IMR-90 (cell line): Measurements from ENCODE around the gene PIK3CA. TPM values are rescaled to one million over a fixed set of nuclear protein-coding genes. Genes with fewer than 3 reads are reported as not detected.

Source experiments
- ATAC-seq: fragments of 200-7000 bp; cut with Tn5 transposase; 2 replicates; pipeline ENCODE4 v1.9.1; 2020; ENCODE audit warnings: low read depth, mild to moderate bottlenecking, moderate library complexity
- BruUV-seq: library from RNA; stranded (reverse); fragments of 400-500 nt; replicated peaks from 2 replicates; lab custom pipeline; 2021; lab: Mats Ljungman, UMichigan
- CTCF ChIA-PET: fragments of 300-600 bp; formaldehyde crosslinking; extraction: SDS; loops from one replicate; lab custom pipeline; 2021; ENCODE audit warnings: antibody characterized with exemption; lab: Yijun Ruan, JAX
- POLR2A ChIA-PET: fragments of 300-600 bp; sonication (Branson Sonifier 250); formaldehyde crosslinking; loops from one replicate; lab custom pipeline; 2022; ENCODE audit warnings: antibody characterized with exemption; ENCODE audit not compliant: unreplicated experiment; lab: Charles Lee
- DNase-seq: peaks from one replicate; pipeline ENCODE4 v3.0.0; 2013
- H2AFZ ChIP-seq: replicated peaks from 2 replicates; pipeline ENCODE3; 2013; ENCODE audit warnings: low read length, mild to moderate bottlenecking; ENCODE audit not compliant: poor library complexity
- H2AK5ac ChIP-seq: 2 replicates; pipeline ENCODE4 v1.6.1; 2013; ENCODE audit warnings: low read depth, low read length, inconsistent platforms
- H2AK9ac ChIP-seq: replicated peaks from 2 replicates; pipeline ENCODE3; 2013; ENCODE audit warnings: mild to moderate bottlenecking, low read depth, low read length, moderate library complexity; ENCODE audit not compliant: poor library complexity
- H2BK120ac ChIP-seq: 2 replicates; pipeline ENCODE4 v1.6.1; 2013; ENCODE audit warnings: low read depth, low read length, inconsistent platforms
- H2BK15ac ChIP-seq: 3 replicates; pipeline ENCODE4 v1.6.1; 2013; ENCODE audit warnings: low read depth, low read length, inconsistent platforms
- H2BK20ac ChIP-seq: 2 replicates; pipeline ENCODE4 v1.6.1; 2013; ENCODE audit warnings: low read depth, mild to moderate bottlenecking, inconsistent platforms, low read length, moderate library complexity
- H2BK5ac ChIP-seq: 2 replicates; pipeline ENCODE4 v1.6.1; 2013; ENCODE audit warnings: mild to moderate bottlenecking, low read depth, low read length, inconsistent platforms; ENCODE audit not compliant: poor library complexity, severe bottlenecking
- H3K14ac ChIP-seq: replicated peaks from 2 replicates; pipeline ENCODE4 v1.6.1; 2013; ENCODE audit warnings: low read depth, low read length, inconsistent platforms
- H3K18ac ChIP-seq: 2 replicates; pipeline ENCODE4 v1.6.1; 2013; ENCODE audit warnings: low read depth, low read length, control low read depth
- H3K23ac ChIP-seq: 2 replicates; pipeline ENCODE4 v1.6.1; 2013; ENCODE audit warnings: low read depth, low read length, inconsistent platforms
- H3K27ac ChIP-seq: 2 replicates; pipeline ENCODE4 v1.5.1; 2013; ENCODE audit warnings: mild to moderate bottlenecking, control low read depth, low read length; ENCODE audit not compliant: insufficient read depth
- H3K27me3 ChIP-seq: 2 replicates; pipeline ENCODE4 v1.6.1; 2013; ENCODE audit warnings: low read length; ENCODE audit not compliant: control insufficient read depth, insufficient read depth
- H3K36me3 ChIP-seq: 2 replicates; pipeline ENCODE4 v1.6.1; 2013; ENCODE audit warnings: low read length, mixed read lengths; ENCODE audit not compliant: control insufficient read depth, insufficient read depth
- H3K4ac ChIP-seq: 2 replicates; pipeline ENCODE4 v1.6.1; 2013; ENCODE audit warnings: low read depth, low read length, inconsistent platforms
- H3K4me1 ChIP-seq: 2 replicates; pipeline ENCODE4 v1.6.1; 2013; ENCODE audit warnings: low read length, mixed read lengths; ENCODE audit not compliant: control insufficient read depth, insufficient read depth
- H3K4me2 ChIP-seq: 2 replicates; pipeline ENCODE4 v1.6.1; 2013; ENCODE audit warnings: low read depth, mild to moderate bottlenecking, control low read depth, low read length, moderate library complexity
- H3K4me3 ChIP-seq: 2 replicates; pipeline ENCODE4 v1.5.1; 2013; ENCODE audit warnings: low read depth, mild to moderate bottlenecking, control low read depth, low read length, moderate library complexity; ENCODE audit not compliant: insufficient read depth
- H3K56ac ChIP-seq: 2 replicates; pipeline ENCODE4 v1.6.1; 2013; ENCODE audit warnings: low read length, inconsistent platforms; ENCODE audit not compliant: insufficient read depth; ENCODE audit errors: extremely low read depth
- H3K79me1 ChIP-seq, 2 experiments: 2 replicates each; pipeline ENCODE4 v1.6.1; 2013; ENCODE audit warnings: low read length in 2 of 2, inconsistent platforms in 1 of 2, low read depth in 1 of 2
- H3K9ac ChIP-seq: 2 replicates; pipeline ENCODE4 v1.6.1; 2013; ENCODE audit warnings: low read depth, low read length, control low read depth
- H3K9me1 ChIP-seq: 2 replicates; pipeline ENCODE4 v1.6.1; 2013; ENCODE audit warnings: low read length, inconsistent platforms; ENCODE audit not compliant: insufficient read depth
- H3K9me3 ChIP-seq: 2 replicates; pipeline ENCODE4 v1.6.1; 2013; ENCODE audit warnings: low read length; ENCODE audit not compliant: control insufficient read depth, insufficient read depth
- H4K20me1 ChIP-seq: 2 replicates; pipeline ENCODE4 v1.6.1; 2013; ENCODE audit warnings: low read length, inconsistent platforms; ENCODE audit not compliant: insufficient read depth
- H4K5ac ChIP-seq: 2 replicates; pipeline ENCODE4 v1.6.1; 2013; ENCODE audit warnings: mild to moderate bottlenecking, low read depth, low read length, control low read depth
- H4K8ac ChIP-seq, 2 experiments: 2 replicates each; pipeline ENCODE4 v1.6.1; 2013; ENCODE audit warnings: low read depth in 2 of 2, low read length in 2 of 2, control low read depth in 1 of 2, inconsistent platforms in 1 of 2
- H4K91ac ChIP-seq: 2 replicates; pipeline ENCODE4 v1.6.1; 2013; ENCODE audit warnings: low read depth, low read length, inconsistent platforms; ENCODE audit not compliant: insufficient read depth
- CEBPB ChIP-seq: IDR thresholded peaks from 2 replicates; pipeline ENCODE4 v1.6.1; 2012; ENCODE audit warnings: low read depth, low read length, improper control_type of control experiment
- CTCF ChIP-seq: conservative IDR thresholded peaks from 2 replicates; pipeline ENCODE4 v1.5.1; 2012; ENCODE audit warnings: mild to moderate bottlenecking, low read depth, low read length, improper control_type of control experiment
- FOS ChIP-seq: fragments of 150-350 bp; IDR thresholded peaks from 2 replicates; pipeline ENCODE4 v1.6.1; 2016; ENCODE audit warnings: low read depth, low read length
- MAZ ChIP-seq: IDR thresholded peaks from 2 replicates; pipeline ENCODE4 v1.6.1; 2012; ENCODE audit warnings: low read depth, mild to moderate bottlenecking, low read length, improper control_type of control experiment, moderate library complexity, borderline replicate concordance
- MXI1 ChIP-seq: IDR thresholded peaks from 2 replicates; pipeline ENCODE4 v1.6.1; 2012; ENCODE audit warnings: low read depth, mild to moderate bottlenecking, low read length, moderate library complexity, borderline replicate concordance
- NFE2L2 ChIP-seq: fragments of 150-350 bp; IDR thresholded peaks from 2 replicates; pipeline ENCODE4 v1.6.1; 2016; ENCODE audit warnings: low read depth, mild to moderate bottlenecking, low read length
- POLR2A ChIP-seq: IDR thresholded peaks from 2 replicates; pipeline ENCODE4 v1.6.1; 2012; ENCODE audit warnings: mild to moderate bottlenecking, low read depth, low read length
- RAD21 ChIP-seq: IDR thresholded peaks from 2 replicates; pipeline ENCODE4 v1.6.1; 2012; ENCODE audit warnings: low read length, improper control_type of control experiment
- RCOR1 ChIP-seq: IDR thresholded peaks from 2 replicates; pipeline ENCODE4 v1.6.1; 2012; ENCODE audit warnings: mild to moderate bottlenecking, low read length, improper control_type of control experiment; ENCODE audit not compliant: insufficient replicate concordance
- WGBS, 2 experiments: methylation state at CpG; one replicate each; pipeline versions ENCODE4 v1.1.5 to v1.1.7; 2013; ENCODE audit warnings: missing lambda C conversion rate in 2 of 2; ENCODE audit not compliant: insufficient read length in 1 of 2; ENCODE audit errors: extremely low coverage in 2 of 2; 5-methylcytosine and 5-hydroxymethylcytosine counted together
- dilution Hi-C: fragments of 300-500 bp; cut with HindIII; formaldehyde crosslinking; loops from one replicate; pipeline ENCODE4 v1.14.3; 2018; ENCODE audit warnings: low sequenced_read_pairs; ENCODE audit not compliant: unreplicated experiment
- in situ Hi-C: fragments of 300-500 bp; cut with MboI; formaldehyde crosslinking; loops from 3 replicates; pipeline ENCODE4 v1.14.3; 2019; ENCODE audit warnings: low sequenced_read_pairs, inconsistent platforms, mixed read lengths
- intact Hi-C: fragments of 100-400 bp; cut with micrococcal nuclease; formaldehyde crosslinking; loops from 2 replicates; pipeline ENCODE4 v1.10.0; 2022
- polyA plus RNA-seq, 3 experiments: library from polyadenylated mRNA; depleted of rRNA; stranded (reverse); fragments of >200 nt; gene quantifications; 2 replicates each; pipeline ENCODE4 v1.2.3, GENCODE V29; 2012; ENCODE audit warnings: low replicate concordance in 1 of 3
- total RNA-seq: library from RNA; depleted of rRNA; stranded (reverse); fragments of >200 nt; gene quantifications from 2 replicates; pipeline ENCODE4 v1.2.3, GENCODE V29; 2012
- TF ChIP-seq, protein P1 (sequence below): fragments of 150-350 bp; IDR thresholded peaks from 2 replicates; pipeline ENCODE4 v1.6.1; 2017; ENCODE audit warnings: mild to moderate bottlenecking, antibody characterized with exemption, low read length, low read depth

The PIK3CA gene
- total and polyA plus RNA-seq, 2 of the 4 experiments (the other 2 are of a cell fraction): 5.7 to 22.4 TPM

- dilution Hi-C loops (no loop called here), intact Hi-C loops (no loop called here), in situ Hi-C loops (no loop called here)
- no peak overlapping the region for H3K56ac ChIP-seq
- no peak overlapping the region for H3K9ac ChIP-seq
- H3K23ac ChIP-seq: no peak overlapping the region
- POLR2A ChIA-PET: interaction anchor here (0.6 kb wide), 1 partner anchor 187 kb away, joined by 5 read pairs; no protein-coding TSS in a partner anchor
- no peak overlapping the region for H2AK9ac ChIP-seq
- H3K4me1 ChIP-seq: no peaks in the 10 kb centered on the region
- H4K5ac ChIP-seq: no peak overlapping the region
- DNase-seq (no peak), ATAC-seq (no peak)
- no peak overlapping the region for H2AFZ ChIP-seq
- no peak overlapping the region for H2AK5ac ChIP-seq
- no peak overlapping the region for H4K8ac ChIP-seq
- no peak overlapping the region for H2BK15ac ChIP-seq
- peaks cover 3% of the 10 kb centered on the region; the same call in 1 of the 2 replicates for H3K27me3 ChIP-seq
- no peak overlapping the region for H2BK120ac ChIP-seq
- BruUV-seq: no TSS peak
- WGBS, 2 experiments: 100% methylated on average over 1 of the region's 29 CpGs; no CpG with 5 or more reads in 1 of the 2 experiments
- H4K20me1 ChIP-seq: no peaks in the 10 kb centered on the region
- H3K36me3 ChIP-seq: no peaks in the 10 kb centered on the region
- no peak overlapping the region for H4K91ac ChIP-seq
- H3K9me3 ChIP-seq: peaks cover 3% of the 10 kb centered on the region; the same call in 1 of the 2 replicates
- H3K4me2 ChIP-seq: no peak overlapping the region
- no peak overlapping the region for H3K4me3 ChIP-seq
- TF ChIP-seq CTCF: no peak
- no peak for TF ChIP-seq CEBPB
- TF ChIP-seq, protein P1, sequence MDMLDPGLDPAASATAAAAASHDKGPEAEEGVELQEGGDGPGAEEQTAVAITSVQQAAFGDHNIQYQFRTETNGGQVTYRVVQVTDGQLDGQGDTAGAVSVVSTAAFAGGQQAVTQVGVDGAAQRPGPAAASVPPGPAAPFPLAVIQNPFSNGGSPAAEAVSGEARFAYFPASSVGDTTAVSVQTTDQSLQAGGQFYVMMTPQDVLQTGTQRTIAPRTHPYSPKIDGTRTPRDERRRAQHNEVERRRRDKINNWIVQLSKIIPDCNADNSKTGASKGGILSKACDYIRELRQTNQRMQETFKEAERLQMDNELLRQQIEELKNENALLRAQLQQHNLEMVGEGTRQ: no peak
- TF ChIP-seq NFE2L2: no peak
- TF ChIP-seq MXI1: no peak
- TF ChIP-seq POLR2A: no peak
- TF ChIP-seq FOS: no peak
- no peak for TF ChIP-seq MAZ
- TF ChIP-seq RCOR1: no peak
- no peak for TF ChIP-seq RAD21
- H2BK5ac ChIP-seq: no peak overlapping the region
- H3K27ac ChIP-seq: no peak overlapping the region
- H3K18ac ChIP-seq: no peak overlapping the region
- CTCF ChIA-PET: no interaction called here
- no peak overlapping the region for H3K14ac ChIP-seq
- no peaks in the 10 kb centered on the region for H3K9me1 ChIP-seq
- H3K79me1 ChIP-seq: no peaks in the 10 kb centered on the region
- H3K4ac ChIP-seq: no peak overlapping the region
- no peak overlapping the region for H2BK20ac ChIP-seq
These were observed 115.0 kb downstream of the PIK3CA start for GRCh38 chr3:179263134-179263533.
